Neural cell (in vitro differentiated cells): ENCODE results near the gene DENND6A. TPM values are rescaled to one million over a fixed set of nuclear protein-coding genes. Genes with fewer than 3 reads are reported as not detected.

Experiments used
- H2AFZ ChIP-seq: fragments of 200-600, 300-800 bp; sonication (generic), shearing (Covaris generic); 2 replicates; pipeline ENCODE4 v1.6.0; 2014; ENCODE audit warnings: low read depth, mild to moderate bottlenecking, antibody characterized with exemption, low read length, moderate library complexity
- H3F3A ChIP-seq: fragments of 200-600 bp; shearing (Covaris generic); 2 replicates; pipeline ENCODE4 v1.6.1; 2016; ENCODE audit warnings: mild to moderate bottlenecking, moderate library complexity, mixed read lengths, antibody characterized with exemption, low read length; ENCODE audit not compliant: insufficient read depth, poor library complexity, severe bottlenecking
- H3K27ac ChIP-seq: fragments of 200-600, 300-800 bp; sonication (generic), shearing (Covaris generic); 2 replicates; pipeline ENCODE4 v1.5.1; 2014; ENCODE audit warnings: mild to moderate bottlenecking, low read length, moderate library complexity
- H3K27me3 ChIP-seq: fragments of 300-800, 200-600 bp; sonication (generic), shearing (Covaris generic); 2 replicates; pipeline ENCODE4 v1.6.0; 2014; ENCODE audit warnings: mild to moderate bottlenecking, low read depth, low read length, moderate library complexity; ENCODE audit not compliant: insufficient read depth
- H3K36me3 ChIP-seq: fragments of 300-800, 200-600 bp; sonication (generic), shearing (Covaris generic); 2 replicates; pipeline ENCODE4 v1.5.1; 2014; ENCODE audit warnings: mild to moderate bottlenecking, antibody characterized with exemption, low read length, moderate library complexity; ENCODE audit not compliant: insufficient read depth
- H3K4me2 ChIP-seq: fragments of 300-800, 200-600 bp; sonication (generic), shearing (Covaris generic); 2 replicates; pipeline ENCODE4 v1.6.0; 2014; ENCODE audit warnings: mild to moderate bottlenecking, low read length
- H3K4me3 ChIP-seq: fragments of 300-800, 200-600 bp; sonication (generic), shearing (Covaris generic); 2 replicates; pipeline ENCODE4 v1.5.1; 2014; ENCODE audit warnings: mild to moderate bottlenecking, low read length, moderate library complexity
- H3K79me2 ChIP-seq: fragments of 200-600 bp; shearing (Covaris generic); replicated peaks from 2 replicates; pipeline ENCODE4 v1.6.0; 2014; ENCODE audit warnings: mild to moderate bottlenecking, low read length, moderate library complexity; ENCODE audit not compliant: insufficient read depth
- H3K9ac ChIP-seq: fragments of 300-800, 200-600 bp; sonication (generic), shearing (Covaris generic); 2 replicates; pipeline ENCODE4 v1.6.1; 2016; ENCODE audit warnings: mild to moderate bottlenecking, low read length, mixed read lengths
- H3K9me2 ChIP-seq: fragments of 200-600 bp; shearing (Covaris generic); 2 replicates; pipeline ENCODE4 v1.6.1; 2016; ENCODE audit warnings: mild to moderate bottlenecking, low read length, mixed read lengths; ENCODE audit not compliant: insufficient read depth
- H3K9me3 ChIP-seq: fragments of 200-600, 300-800 bp; sonication (generic), shearing (Covaris generic); 2 replicates; pipeline ENCODE4 v1.6.1; 2016; ENCODE audit warnings: mild to moderate bottlenecking, mixed run types, low read length, moderate library complexity, mixed read lengths
- H4K20me1 ChIP-seq: fragments of 200-600 bp; shearing (Covaris generic); 2 replicates; pipeline ENCODE4 v1.6.1; 2016; ENCODE audit warnings: mild to moderate bottlenecking, mixed run types; ENCODE audit not compliant: insufficient read depth
- EP300 ChIP-seq: fragments of 450-650 bp; conservative IDR thresholded peaks from 2 replicates; pipeline ENCODE4 v1.6.1; 2014; ENCODE audit warnings: antibody characterized with exemption, mild to moderate bottlenecking, moderate library complexity; ENCODE audit not compliant: poor library complexity, severe bottlenecking
- EZH2 ChIP-seq: fragments of 200-600, 300-800 bp; shearing (Covaris generic), sonication (generic); IDR thresholded peaks from 2 replicates; pipeline ENCODE4 v1.6.1; 2014; ENCODE audit warnings: antibody characterized with exemption, low read length, borderline replicate concordance, mild to moderate bottlenecking; ENCODE audit not compliant: insufficient read depth, poor library complexity, severe bottlenecking
- MXI1 ChIP-seq: fragments of 450-650 bp; conservative IDR thresholded peaks from 2 replicates; pipeline ENCODE4 v1.6.1; 2014; ENCODE audit warnings: antibody characterized with exemption, mild to moderate bottlenecking; ENCODE audit not compliant: poor library complexity, severe bottlenecking
- POLR2AphosphoS5 ChIP-seq: IDR thresholded peaks from 2 replicates; pipeline ENCODE4 v1.6.1; 2012
- RAD21 ChIP-seq: fragments of 450-650 bp; conservative IDR thresholded peaks from 2 replicates; pipeline ENCODE4 v1.6.1; 2014; ENCODE audit warnings: antibody characterized with exemption, mild to moderate bottlenecking, moderate library complexity
- SMC3 ChIP-seq: fragments of 450-650 bp; conservative IDR thresholded peaks from 2 replicates; pipeline ENCODE4 v1.6.1; 2014; ENCODE audit warnings: antibody characterized with exemption, mild to moderate bottlenecking, moderate library complexity; ENCODE audit not compliant: poor library complexity
- TAF1 ChIP-seq: IDR thresholded peaks from 2 replicates; pipeline ENCODE4 v1.6.1; 2012; ENCODE audit warnings: low read depth
- polyA plus RNA-seq: library from polyadenylated mRNA; depleted of rRNA; stranded (reverse); fragments of >200 nt; gene quantifications from 2 replicates; pipeline ENCODE4 v1.2.3, GENCODE V29; 2014
- TF ChIP-seq, protein P1 (sequence below): fragments of 450-650 bp; IDR thresholded peaks from 2 replicates; pipeline ENCODE4 v1.5.1; 2014; ENCODE audit warnings: antibody characterized with exemption, mild to moderate bottlenecking, moderate library complexity; ENCODE audit not compliant: poor library complexity, severe bottlenecking
- TF ChIP-seq, protein P2 (sequence below): IDR thresholded peaks from 2 replicates; pipeline ENCODE4 v1.6.1; 2012; ENCODE audit warnings: borderline replicate concordance

The DENND6A gene
- polyA plus RNA-seq, 1 donor from 2014 or later: 24.0 TPM

DNA sequence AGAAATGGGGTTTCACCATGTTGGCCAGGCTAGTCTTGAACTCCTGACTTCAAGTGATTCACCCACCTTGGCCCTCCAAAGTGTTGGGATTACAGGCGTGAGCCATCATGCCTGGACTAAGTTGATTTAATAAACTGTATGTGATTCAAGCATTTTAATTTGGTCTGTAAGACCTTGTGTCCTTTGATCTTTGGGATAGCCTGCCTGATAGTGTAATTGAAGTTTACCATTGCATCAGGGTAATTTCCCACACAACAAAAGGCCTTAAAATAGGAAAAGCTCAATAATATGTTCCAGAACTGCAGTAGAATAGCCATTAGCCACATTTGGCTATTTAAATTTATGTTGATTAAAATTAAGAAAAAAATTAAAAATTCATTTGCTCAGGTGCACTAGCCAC is 25.2 kb upstream of the DENND6A start:
- Histone ChIP-seq H3K79me2 (no peaks in the 10 kb centered on the region), H3K4me2 (no peak overlapping the region), H3K9me3 (no peaks in the 10 kb centered on the region), H3K4me3 (no peak overlapping the region), H2AFZ (no peak overlapping the region), H4K20me1 (no peaks in the 10 kb centered on the region), H3F3A (no peaks in the 10 kb centered on the region), H3K9ac (no peak overlapping the region), H3K9me2 (no peaks in the 10 kb centered on the region), H3K36me3 (no peaks in the 10 kb centered on the region), H3K27me3 (no peaks in the 10 kb centered on the region), H3K27ac (no peak overlapping the region)
- no peak for TF ChIP-seq TAF1
- no peak for TF ChIP-seq EP300
- TF ChIP-seq RAD21: no peak
- TF ChIP-seq, protein P1, sequence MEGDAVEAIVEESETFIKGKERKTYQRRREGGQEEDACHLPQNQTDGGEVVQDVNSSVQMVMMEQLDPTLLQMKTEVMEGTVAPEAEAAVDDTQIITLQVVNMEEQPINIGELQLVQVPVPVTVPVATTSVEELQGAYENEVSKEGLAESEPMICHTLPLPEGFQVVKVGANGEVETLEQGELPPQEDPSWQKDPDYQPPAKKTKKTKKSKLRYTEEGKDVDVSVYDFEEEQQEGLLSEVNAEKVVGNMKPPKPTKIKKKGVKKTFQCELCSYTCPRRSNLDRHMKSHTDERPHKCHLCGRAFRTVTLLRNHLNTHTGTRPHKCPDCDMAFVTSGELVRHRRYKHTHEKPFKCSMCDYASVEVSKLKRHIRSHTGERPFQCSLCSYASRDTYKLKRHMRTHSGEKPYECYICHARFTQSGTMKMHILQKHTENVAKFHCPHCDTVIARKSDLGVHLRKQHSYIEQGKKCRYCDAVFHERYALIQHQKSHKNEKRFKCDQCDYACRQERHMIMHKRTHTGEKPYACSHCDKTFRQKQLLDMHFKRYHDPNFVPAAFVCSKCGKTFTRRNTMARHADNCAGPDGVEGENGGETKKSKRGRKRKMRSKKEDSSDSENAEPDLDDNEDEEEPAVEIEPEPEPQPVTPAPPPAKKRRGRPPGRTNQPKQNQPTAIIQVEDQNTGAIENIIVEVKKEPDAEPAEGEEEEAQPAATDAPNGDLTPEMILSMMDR: no peak
- TF ChIP-seq EZH2: no peak
- no peak for TF ChIP-seq SMC3
- no peak for TF ChIP-seq MXI1
- TF ChIP-seq POLR2AphosphoS5: no peak
- TF ChIP-seq, protein P2, sequence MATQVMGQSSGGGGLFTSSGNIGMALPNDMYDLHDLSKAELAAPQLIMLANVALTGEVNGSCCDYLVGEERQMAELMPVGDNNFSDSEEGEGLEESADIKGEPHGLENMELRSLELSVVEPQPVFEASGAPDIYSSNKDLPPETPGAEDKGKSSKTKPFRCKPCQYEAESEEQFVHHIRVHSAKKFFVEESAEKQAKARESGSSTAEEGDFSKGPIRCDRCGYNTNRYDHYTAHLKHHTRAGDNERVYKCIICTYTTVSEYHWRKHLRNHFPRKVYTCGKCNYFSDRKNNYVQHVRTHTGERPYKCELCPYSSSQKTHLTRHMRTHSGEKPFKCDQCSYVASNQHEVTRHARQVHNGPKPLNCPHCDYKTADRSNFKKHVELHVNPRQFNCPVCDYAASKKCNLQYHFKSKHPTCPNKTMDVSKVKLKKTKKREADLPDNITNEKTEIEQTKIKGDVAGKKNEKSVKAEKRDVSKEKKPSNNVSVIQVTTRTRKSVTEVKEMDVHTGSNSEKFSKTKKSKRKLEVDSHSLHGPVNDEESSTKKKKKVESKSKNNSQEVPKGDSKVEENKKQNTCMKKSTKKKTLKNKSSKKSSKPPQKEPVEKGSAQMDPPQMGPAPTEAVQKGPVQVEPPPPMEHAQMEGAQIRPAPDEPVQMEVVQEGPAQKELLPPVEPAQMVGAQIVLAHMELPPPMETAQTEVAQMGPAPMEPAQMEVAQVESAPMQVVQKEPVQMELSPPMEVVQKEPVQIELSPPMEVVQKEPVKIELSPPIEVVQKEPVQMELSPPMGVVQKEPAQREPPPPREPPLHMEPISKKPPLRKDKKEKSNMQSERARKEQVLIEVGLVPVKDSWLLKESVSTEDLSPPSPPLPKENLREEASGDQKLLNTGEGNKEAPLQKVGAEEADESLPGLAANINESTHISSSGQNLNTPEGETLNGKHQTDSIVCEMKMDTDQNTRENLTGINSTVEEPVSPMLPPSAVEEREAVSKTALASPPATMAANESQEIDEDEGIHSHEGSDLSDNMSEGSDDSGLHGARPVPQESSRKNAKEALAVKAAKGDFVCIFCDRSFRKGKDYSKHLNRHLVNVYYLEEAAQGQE: no peak

GRCh38 chr3:57717205-57717868 is 24.5 kb upstream of the DENND6A start:
- Histone ChIP-seq H3K9me3 (no peaks in the 10 kb centered on the region), H3F3A (no peaks in the 10 kb centered on the region), H3K9me2 (no peaks in the 10 kb centered on the region), H2AFZ (no peak overlapping the region), H3K79me2 (no peaks in the 10 kb centered on the region), H3K36me3 (no peaks in the 10 kb centered on the region), H3K4me3 (no peak overlapping the region), H3K9ac (no peak overlapping the region), H3K27me3 (no peaks in the 10 kb centered on the region), H3K4me2 (no peak overlapping the region), H4K20me1 (no peaks in the 10 kb centered on the region), H3K27ac (no peak overlapping the region)
- TF ChIP-seq EZH2: no peak
- no peak for TF ChIP-seq EP300
- TF ChIP-seq RAD21: no peak
- no peak for TF ChIP-seq SMC3
